OCI-LY1 (cell line): Measurements from ENCODE around the gene NUS1.

ENCODE experiments used
- CTCF ChIP-seq: fragments of 200-600 bp; sonication (generic), shearing (Covaris generic); IDR thresholded peaks from 2 replicates; pipeline ENCODE4 v1.5.1; 2017; ENCODE audit warnings: mild to moderate bottlenecking, antibody characterized with exemption, low read length, moderate library complexity, mixed read lengths
- EZH2 ChIP-seq: fragments of 200-600 bp; sonication (generic), shearing (Covaris generic); IDR thresholded peaks from 2 replicates; pipeline ENCODE4 v1.8.0; 2017; ENCODE audit warnings: borderline replicate concordance, mixed run types, mild to moderate bottlenecking, antibody characterized with exemption, low read length, moderate library complexity, mixed read lengths

- no peak for TF ChIP-seq CTCF
- TF ChIP-seq EZH2, result no peak
Measured at GRCh38 chr6:117733341-117733740, 58.1 kb downstream of the NUS1 start.
